ENCODE measurements around the gene SMAD9. TPM values are rescaled to one million over a fixed set of nuclear protein-coding genes. Genes with fewer than 3 reads are reported as not detected.

SMAD9 gene
- total RNA-seq, 2 donors from 2014 or later: 6.5 to 7.8 TPM

- Histone ChIP-seq H3K36me3 (no peaks in the 10 kb centered on the region), H3K4me3 (peak overlapping the region; percentile 88), H3K4me1 (peaks cover 8% of the 10 kb centered on the region), H3K9ac (ENCODE audit: low read depth in 2 of 2, low read length in 2 of 2) (peak overlapping the region; percentile 73 to 78), H3K27me3 (no peaks in the 10 kb centered on the region), H3K27ac (peak overlapping the region; percentile 65), H3K9me3 (no peaks in the 10 kb centered on the region)
- TF ChIP-seq CTCF (IDR thresholded peaks at IDR 0.05): no peak
- intact Hi-C loops (cut with DNase I): no loop called here
- no peak for DNase-seq
Measured at GRCh38 chr13:36819739-36820090, 100.3 kb downstream of the SMAD9 start.

- peaks cover 8% of the 10 kb centered on the region for H3K4me1 ChIP-seq
- intact Hi-C loops (cut with DNase I): no loop called here
- TF ChIP-seq CTCF (IDR thresholded peaks at IDR 0.05): no peak
Measured at GRCh38 chr13:36818804-36819738, 101.0 kb downstream of the SMAD9 start, which contains the start of gene RFXAP. RFXAP (plus strand) TSS chr13:36819222; CDS start chr13:36819358, 136 bp downstream.

GRCh38 chr13:36817996-36818803 is 101.8 kb downstream of the SMAD9 start:
- no peaks in the 10 kb centered on the region for H3K9me3 ChIP-seq
- H3K36me3 ChIP-seq: no peaks in the 10 kb centered on the region
- TF ChIP-seq CTCF (IDR thresholded peaks at IDR 0.05): no peak
- no peak for DNase-seq
- peak overlapping the region; percentile 88 for H3K4me3 ChIP-seq
- H3K27ac ChIP-seq: no peak overlapping the region
- peaks cover 8% of the 10 kb centered on the region for H3K4me1 ChIP-seq
- intact Hi-C loops (cut with DNase I): no loop called here
- H3K9ac ChIP-seq (ENCODE audit: low read depth in 2 of 2, low read length in 2 of 2): peak overlapping the region in 1 of 2 donors; percentile 73
- no peaks in the 10 kb centered on the region for H3K27me3 ChIP-seq

More at GRCh38 chr13:36818804-36819738, 101.0 kb downstream of the SMAD9 start, which contains the start of gene RFXAP:
- peak; percentile 91 for DNase-seq
- peak within 1 kb of the TSS; percentile 73 to 78 for H3K9ac ChIP-seq (ENCODE audit: low read depth in 2 of 2, low read length in 2 of 2)
- H3K9me3 ChIP-seq: no peaks in the 10 kb centered on the region
- H3K27ac ChIP-seq: peak within 1 kb of the TSS; percentile 65
- no peaks in the 10 kb centered on the region for H3K36me3 ChIP-seq
- H3K4me3 ChIP-seq: peak within 1 kb of the TSS; percentile 88
- no peaks in the 10 kb centered on the region for H3K27me3 ChIP-seq

GRCh38 chr13:36815062-36815461 is 105.0 kb downstream of the SMAD9 start:
- Histone ChIP-seq H3K36me3 (no peaks in the 10 kb centered on the region), H3K27me3 (no peaks in the 10 kb centered on the region), H3K4me3 (no peak overlapping the region), H3K9ac (ENCODE audit: low read depth in 2 of 2, low read length in 2 of 2) (no peak overlapping the region), H3K9me3 (no peaks in the 10 kb centered on the region), H3K4me1 (peaks cover under 1% of the 10 kb centered on the region), H3K27ac (no peak overlapping the region)
- DNase-seq: no peak
- TF ChIP-seq CTCF (IDR thresholded peaks at IDR 0.05): peak; percentile 12
- intact Hi-C loops (cut with DNase I): no loop called here

- Histone ChIP-seq H3K9ac (ENCODE audit: low read depth in 2 of 2, low read length in 2 of 2) (no peak overlapping the region), H3K4me3 (no peak overlapping the region), H3K9me3 (no peaks in the 10 kb centered on the region), H3K4me1 (no peaks in the 10 kb centered on the region), H3K27me3 (no peaks in the 10 kb centered on the region), H3K27ac (no peak overlapping the region), H3K36me3 (no peaks in the 10 kb centered on the region)
- intact Hi-C loops (cut with DNase I): no loop called here
- no peak for TF ChIP-seq CTCF (IDR thresholded peaks at IDR 0.05)
- DNase-seq: peak; percentile 27
Measured at GRCh38 chr13:36814465-36814864, 105.6 kb downstream of the SMAD9 start.
